ENCODE data around the gene HNRNPH3.
"Not testable (repeated sequence)": the region's sequence is repeated elsewhere in the genome, so short reads cannot be mapped to it uniquely, and the experiment has no call there.

Gene HNRNPH3

DNA sequence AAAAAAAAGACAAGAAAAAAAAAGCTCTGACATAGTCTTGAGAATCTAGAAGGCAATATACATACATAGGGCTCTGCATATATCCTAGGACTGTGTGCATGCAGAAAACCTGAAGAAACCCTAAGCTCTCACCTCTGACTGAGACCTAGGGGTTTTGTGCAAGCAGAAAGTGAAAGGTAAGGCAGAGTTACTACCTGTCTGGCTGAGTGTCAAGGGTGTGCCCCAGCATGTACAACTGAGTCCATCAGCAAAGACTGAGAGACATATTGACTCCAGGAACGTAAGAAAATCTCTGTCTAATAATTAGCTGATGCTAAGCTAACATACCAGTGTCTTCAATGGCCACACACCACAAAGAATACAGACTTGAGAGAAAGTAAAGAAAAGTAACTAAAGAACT, 16.3 kb upstream of the HNRNPH3 start:
- Histone ChIP-seq H4K20me1 (ENCODE audit: insufficient read depth, low read length) (no peaks in the 10 kb centered on the region), H3K27me3 (ENCODE audit: insufficient read depth, low read length) (no peaks in the 10 kb centered on the region), H2AFZ (ENCODE audit: low read length) (no peak overlapping the region), H3K4me2 (ENCODE audit: low read length) (no peak overlapping the region), H3K9me2 (ENCODE audit: low read depth, low read length) (no peaks in the 10 kb centered on the region), H3K4me3 (ENCODE audit: low read depth, low read length, poor library complexity, severe bottlenecking) (no peak overlapping the region), H3K9me3 (ENCODE audit: low read length) (peaks cover 10% of the 10 kb centered on the region; the same call in 1 of the 2 replicates), H3K36me3 (ENCODE audit: insufficient read depth, low read length) (no peaks in the 10 kb centered on the region; the same call in 1 of the 2 replicates), H3K4me1 (ENCODE audit: insufficient read depth, low read length, severe bottlenecking) (no peaks in the 10 kb centered on the region), H3F3A (ENCODE audit: insufficient read depth, low read length) (no peaks in the 10 kb centered on the region), H3K9ac (ENCODE audit: low read length) (no peak overlapping the region), H3K79me2 (ENCODE audit: insufficient read depth, low read length) (no peaks in the 10 kb centered on the region), H3K27ac (ENCODE audit: low read depth, low read length, poor library complexity, severe bottlenecking) (no peak overlapping the region)
- TF ChIP-seq, protein P1, sequence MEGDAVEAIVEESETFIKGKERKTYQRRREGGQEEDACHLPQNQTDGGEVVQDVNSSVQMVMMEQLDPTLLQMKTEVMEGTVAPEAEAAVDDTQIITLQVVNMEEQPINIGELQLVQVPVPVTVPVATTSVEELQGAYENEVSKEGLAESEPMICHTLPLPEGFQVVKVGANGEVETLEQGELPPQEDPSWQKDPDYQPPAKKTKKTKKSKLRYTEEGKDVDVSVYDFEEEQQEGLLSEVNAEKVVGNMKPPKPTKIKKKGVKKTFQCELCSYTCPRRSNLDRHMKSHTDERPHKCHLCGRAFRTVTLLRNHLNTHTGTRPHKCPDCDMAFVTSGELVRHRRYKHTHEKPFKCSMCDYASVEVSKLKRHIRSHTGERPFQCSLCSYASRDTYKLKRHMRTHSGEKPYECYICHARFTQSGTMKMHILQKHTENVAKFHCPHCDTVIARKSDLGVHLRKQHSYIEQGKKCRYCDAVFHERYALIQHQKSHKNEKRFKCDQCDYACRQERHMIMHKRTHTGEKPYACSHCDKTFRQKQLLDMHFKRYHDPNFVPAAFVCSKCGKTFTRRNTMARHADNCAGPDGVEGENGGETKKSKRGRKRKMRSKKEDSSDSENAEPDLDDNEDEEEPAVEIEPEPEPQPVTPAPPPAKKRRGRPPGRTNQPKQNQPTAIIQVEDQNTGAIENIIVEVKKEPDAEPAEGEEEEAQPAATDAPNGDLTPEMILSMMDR (IDR thresholded peaks at IDR 0.05; ENCODE audit: low read length) = no peak
- no peak for TF ChIP-seq EZH2 (IDR thresholded peaks at IDR 0.05; ENCODE audit: borderline replicate concordance, low read length)

DNA sequence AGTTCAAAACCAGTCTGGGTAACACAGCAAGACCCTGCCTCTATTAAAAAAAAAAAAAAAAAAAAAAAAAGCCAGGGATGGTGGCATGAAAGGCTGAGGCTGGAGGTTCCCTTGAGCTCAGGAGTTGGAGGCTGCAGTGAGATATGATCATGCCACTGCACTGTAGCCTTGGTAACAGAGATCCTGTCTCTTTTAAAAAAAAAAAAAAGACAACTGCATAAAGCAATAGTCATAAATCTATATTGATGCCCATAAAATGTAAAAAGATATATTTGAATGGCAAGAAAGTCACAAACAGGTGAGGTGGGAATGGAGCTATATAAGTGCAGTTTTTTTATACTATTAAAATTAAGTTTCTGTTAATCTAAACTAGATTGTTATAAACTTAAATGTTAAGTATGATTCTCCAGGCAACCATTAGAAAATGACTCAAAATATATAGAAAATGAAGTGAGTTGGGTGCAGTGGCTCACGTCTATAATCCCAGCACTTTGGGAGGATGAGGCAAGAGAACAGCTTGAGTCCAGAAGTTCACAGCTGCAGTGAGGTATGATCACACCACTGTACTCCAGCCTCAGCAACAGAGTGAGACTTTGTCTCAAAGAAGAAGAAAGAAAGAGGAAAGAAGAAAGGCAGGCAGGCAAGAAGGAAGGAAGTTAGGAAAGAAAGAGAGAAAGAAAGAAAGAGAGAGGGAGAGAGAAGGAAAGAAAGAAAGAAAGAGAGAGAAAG, 13.4 kb upstream of the HNRNPH3 start:
- no peak overlapping the region for H2AFZ ChIP-seq (ENCODE audit: low read length)
- H3K36me3 ChIP-seq (ENCODE audit: insufficient read depth, low read length) = no peaks in the 10 kb centered on the region; the same call in 1 of the 2 replicates
- H3F3A ChIP-seq (ENCODE audit: insufficient read depth, low read length) = no peaks in the 10 kb centered on the region
- peaks cover 10% of the 10 kb centered on the region; the same call in 1 of the 2 replicates for H3K9me3 ChIP-seq (ENCODE audit: low read length)
- H4K20me1 ChIP-seq (ENCODE audit: insufficient read depth, low read length) = no peaks in the 10 kb centered on the region
- no peak overlapping the region for H3K4me2 ChIP-seq (ENCODE audit: low read length)
- H3K9ac ChIP-seq (ENCODE audit: low read length) = no peak overlapping the region
- no peak overlapping the region for H3K27ac ChIP-seq (ENCODE audit: low read depth, low read length, poor library complexity, severe bottlenecking)
- H3K9me2 ChIP-seq (ENCODE audit: low read depth, low read length) = no peaks in the 10 kb centered on the region
- no peak overlapping the region for H3K4me3 ChIP-seq (ENCODE audit: low read depth, low read length, poor library complexity, severe bottlenecking)
- no peak for TF ChIP-seq EZH2 (IDR thresholded peaks at IDR 0.05; ENCODE audit: borderline replicate concordance, low read length)
- TF ChIP-seq, protein P1 (IDR thresholded peaks at IDR 0.05; ENCODE audit: low read length) = no peak
- no peaks in the 10 kb centered on the region for H3K27me3 ChIP-seq (ENCODE audit: insufficient read depth, low read length)
- no peaks in the 10 kb centered on the region for H3K4me1 ChIP-seq (ENCODE audit: insufficient read depth, low read length, severe bottlenecking)
- no peaks in the 10 kb centered on the region for H3K79me2 ChIP-seq (ENCODE audit: insufficient read depth, low read length)

DNA sequence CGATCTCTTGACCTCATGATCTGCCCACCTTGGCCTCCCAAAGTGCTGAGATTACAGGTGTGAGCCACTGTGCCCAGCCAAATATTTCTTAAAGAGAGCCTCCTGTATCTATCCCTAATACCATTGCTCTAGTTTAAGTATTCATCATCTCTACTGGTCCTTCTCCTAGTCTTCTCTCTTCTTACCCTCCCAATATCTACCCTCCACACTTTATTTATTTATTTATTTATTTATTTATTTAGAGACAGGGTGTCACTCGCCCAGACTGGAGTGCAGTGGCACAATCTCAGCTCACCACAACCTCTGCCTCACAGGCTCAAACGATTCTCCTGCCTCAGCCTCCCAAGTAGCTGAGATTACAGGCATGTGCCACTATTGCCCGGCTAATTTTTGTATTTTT, 7.5 kb upstream of the HNRNPH3 start:
- H3K9me2 ChIP-seq (ENCODE audit: low read depth, low read length); H3K9me3 ChIP-seq (ENCODE audit: low read length); H3K9ac ChIP-seq (ENCODE audit: low read length); H3K4me2 ChIP-seq (ENCODE audit: low read length); H4K20me1 ChIP-seq (ENCODE audit: insufficient read depth, low read length); H3K36me3 ChIP-seq (ENCODE audit: insufficient read depth, low read length); H3K79me2 ChIP-seq (ENCODE audit: insufficient read depth, low read length); H3K4me3 ChIP-seq (ENCODE audit: low read depth, low read length, poor library complexity, severe bottlenecking); H3K27ac ChIP-seq (ENCODE audit: low read depth, low read length, poor library complexity, severe bottlenecking); H3K27me3 ChIP-seq (ENCODE audit: insufficient read depth, low read length); H2AFZ ChIP-seq (ENCODE audit: low read length); H3F3A ChIP-seq (ENCODE audit: insufficient read depth, low read length): not testable (repeated sequence)
- H3K4me1 ChIP-seq (ENCODE audit: insufficient read depth, low read length, severe bottlenecking) = peaks cover 17% of the 10 kb centered on the region
